GM18868 (cell line): Measurements from ENCODE around the gene HIPK3.
A peak's percentile ranks its signal among the peaks of the same experiment; 100 is the strongest.

Source experiments
- ATAC-seq: cut with Tn5 transposase; IDR thresholded peaks from one replicate; pipeline ENCODE4 v1.9.1; 2021; ENCODE audit warnings: mild to moderate bottlenecking, moderate library complexity; ENCODE audit not compliant: unreplicated experiment

The HIPK3 gene

GRCh38 chr11:33387996-33388395 lies 130.8 kb downstream of the HIPK3 start:
- ATAC-seq = peak; percentile 55

- ATAC-seq = no peak
Measured at GRCh38 chr11:33388793-33389525, 131.8 kb downstream of the HIPK3 start.

GRCh38 chr11:33389635-33390034 lies 132.5 kb downstream of the HIPK3 start:
- peak; percentile 53 for ATAC-seq

- ATAC-seq = no peak
Measured at GRCh38 chr11:33390944-33391892, 134.0 kb downstream of the HIPK3 start.

GRCh38 chr11:33391893-33392251 lies 134.7 kb downstream of the HIPK3 start:
- no peak for ATAC-seq

- ATAC-seq = no peak
Measured at GRCh38 chr11:33394431-33395109, 137.4 kb downstream of the HIPK3 start.

GRCh38 chr11:33396361-33396760 lies 139.2 kb downstream of the HIPK3 start:
- no peak for ATAC-seq

GRCh38 chr11:33399421-33399820 lies 142.2 kb downstream of the HIPK3 start:
- ATAC-seq = no peak

- peak; percentile 76 for ATAC-seq
Measured at GRCh38 chr11:33402066-33402465, 144.9 kb downstream of the HIPK3 start.

- no peak for ATAC-seq
Measured at GRCh38 chr11:33403344-33403743, 146.2 kb downstream of the HIPK3 start.

- ATAC-seq = no peak
Measured at GRCh38 chr11:33405834-33406602, 148.8 kb downstream of the HIPK3 start.
